Thyroid gland (tissue), 4 donors: Measurements from ENCODE around the gene TSFM.

Experiments used
- CTCF ChIP-seq, 6 experiments: fragments of 200-600 bp in 3 of 6; fragments of 450-650 bp in 3 of 6; sonication (generic) in 3 of 6; IDR thresholded peaks; one replicate each; pipeline ENCODE4 v1.5.1; 2016 to 2019; ENCODE audit warnings: antibody characterized with exemption in 6 of 6, mild to moderate bottlenecking in 2 of 6, inconsistent platforms in 1 of 6, moderate library complexity in 1 of 6
- POLR2A ChIP-seq, 2 donors: fragments of 450-650 bp; IDR thresholded peaks; one replicate each; pipeline ENCODE4 v1.6.1; 2017; ENCODE audit warnings: antibody characterized with exemption in 2 of 2, mild to moderate bottlenecking in 2 of 2, moderate library complexity in 1 of 2

GRCh38 chr12:57772429-57773322 lies 9.9 kb upstream of the TSFM start, which contains the start of gene EEF1AKMT3:
- TF ChIP-seq POLR2A (IDR thresholded peaks at IDR 0.05): no peak
- peak in 1 of 6 experiments; percentile 11 for TF ChIP-seq CTCF (IDR thresholded peaks at IDR 0.05)
